ENCODE data around the gene MCCC2. TPM values are rescaled to one million over a fixed set of nuclear protein-coding genes. Genes with fewer than 3 reads are reported as not detected.

MCCC2 gene
- total RNA-seq, 2 experiments from 2014 or later = 34.7 to 61.2 TPM

DNA sequence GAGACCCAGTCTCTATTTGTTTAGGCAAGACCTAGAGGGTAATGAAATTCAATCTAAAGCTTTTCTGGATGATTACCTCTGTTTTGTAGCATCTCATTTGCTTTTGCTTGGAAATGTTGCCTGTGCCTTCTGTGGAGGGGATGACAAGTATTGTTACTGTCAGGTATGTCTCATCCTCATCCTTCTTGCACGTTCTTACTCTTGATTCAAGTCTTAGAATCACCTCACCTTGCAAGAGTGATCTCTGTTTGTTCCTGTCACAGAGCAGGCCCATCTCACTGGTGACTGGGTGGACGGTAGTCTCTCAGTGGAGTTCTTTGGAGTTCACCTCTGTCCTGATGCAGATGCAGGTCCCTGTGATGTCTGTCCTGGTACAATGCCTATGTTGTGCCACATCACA, 33.5 kb downstream of the MCCC2 start:
- no peak for DNase-seq (ENCODE audit: low spot score)
- TF ChIP-seq CTCF (conservative IDR thresholded peaks at IDR 0.05; ENCODE audit: low read length) = no peak
- TF ChIP-seq EZH2phosphoT487 (IDR thresholded peaks at IDR 0.05; ENCODE audit: borderline replicate concordance, low read depth, low read length) = no peak
- no peaks in the 10 kb centered on the region for H3K9me3 ChIP-seq (ENCODE audit: low read length)
- no TSS peak for BruUV-seq (replicated peaks)
- H3K4me2 ChIP-seq (ENCODE audit: low read length) = no peak overlapping the region
- H3K27ac ChIP-seq (ENCODE audit: low read depth, low read length, poor library complexity, severe bottlenecking) = no peak overlapping the region
- no peaks in the 10 kb centered on the region for H4K20me1 ChIP-seq (ENCODE audit: insufficient read depth, low read length)
- ChIA-PET POLR2A (no interaction called here), CTCF (ENCODE audit: unreplicated experiment) (interaction anchor here (0.5 kb wide), 1 partner anchor 688 kb away, joined by 3 read pairs; no protein-coding TSS in a partner anchor)
- no peaks in the 10 kb centered on the region for H3K79me2 ChIP-seq (ENCODE audit: insufficient read depth, low read depth, low read length)
- peaks cover 33% of the 10 kb centered on the region for H3K36me3 ChIP-seq (ENCODE audit: insufficient read depth, low read length)
- no peaks in the 10 kb centered on the region for H3K4me1 ChIP-seq (ENCODE audit: insufficient read depth, low read length, poor library complexity, severe bottlenecking)
- no peak overlapping the region for H2AFZ ChIP-seq (ENCODE audit: low read length)
- H3K9me2 ChIP-seq (ENCODE audit: insufficient read depth, low read length) = no peaks in the 10 kb centered on the region
- intact Hi-C loops (cut with micrococcal nuclease; ENCODE audit: unreplicated experiment) = no loop called here
- no peak overlapping the region for H3K4me3 ChIP-seq (ENCODE audit: low read depth, low read length, poor library complexity, severe bottlenecking)

DNA sequence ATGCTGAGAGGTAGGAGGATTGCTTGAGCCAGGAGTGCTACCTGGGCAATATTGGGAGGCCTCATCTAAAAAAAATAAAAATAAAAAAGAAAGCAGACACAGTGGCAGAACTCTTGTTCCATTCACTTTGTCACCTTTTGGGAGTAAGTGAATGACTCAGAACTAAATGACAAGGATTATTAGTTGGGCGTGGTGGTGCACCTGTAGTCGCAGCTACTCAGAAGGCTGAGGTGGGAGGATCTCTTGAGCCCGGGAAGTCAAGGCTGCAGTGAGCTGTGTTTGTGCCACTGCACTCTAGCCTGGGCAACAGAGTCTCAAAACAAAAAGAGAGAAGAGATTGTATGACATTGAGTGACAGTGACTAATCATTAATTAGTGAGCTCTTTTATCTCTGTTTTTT, 34.1 kb downstream of the MCCC2 start:
- H3K4me2 ChIP-seq (ENCODE audit: low read length) = no peak overlapping the region
- H3K4me1 ChIP-seq (ENCODE audit: insufficient read depth, low read length, poor library complexity, severe bottlenecking) = no peaks in the 10 kb centered on the region
- H3K36me3 ChIP-seq (ENCODE audit: insufficient read depth, low read length) = peaks cover 31% of the 10 kb centered on the region
- H3K4me3 ChIP-seq (ENCODE audit: low read depth, low read length, poor library complexity, severe bottlenecking) = no peak overlapping the region
- H2AFZ ChIP-seq (ENCODE audit: low read length) = no peak overlapping the region
- ChIA-PET CTCF (ENCODE audit: unreplicated experiment) (no interaction called here), POLR2A (interaction anchor here (0.6 kb wide), 1 partner anchor 82 kb away, joined by 3 read pairs; no protein-coding TSS in a partner anchor)
- no peaks in the 10 kb centered on the region for H3K9me2 ChIP-seq (ENCODE audit: insufficient read depth, low read length)
- no peaks in the 10 kb centered on the region for H4K20me1 ChIP-seq (ENCODE audit: insufficient read depth, low read length)
- BruUV-seq (replicated peaks) = no TSS peak
- TF ChIP-seq CTCF (conservative IDR thresholded peaks at IDR 0.05; ENCODE audit: low read length) = no peak
- TF ChIP-seq EZH2phosphoT487 (IDR thresholded peaks at IDR 0.05; ENCODE audit: borderline replicate concordance, low read depth, low read length) = no peak
- no peaks in the 10 kb centered on the region for H3K79me2 ChIP-seq (ENCODE audit: insufficient read depth, low read depth, low read length)
- intact Hi-C loops (cut with micrococcal nuclease; ENCODE audit: unreplicated experiment) = no loop called here
- no peak for DNase-seq (ENCODE audit: low spot score)
- no peak overlapping the region for H3K27ac ChIP-seq (ENCODE audit: low read depth, low read length, poor library complexity, severe bottlenecking)
- no peaks in the 10 kb centered on the region for H3K9me3 ChIP-seq (ENCODE audit: low read length)

DNA sequence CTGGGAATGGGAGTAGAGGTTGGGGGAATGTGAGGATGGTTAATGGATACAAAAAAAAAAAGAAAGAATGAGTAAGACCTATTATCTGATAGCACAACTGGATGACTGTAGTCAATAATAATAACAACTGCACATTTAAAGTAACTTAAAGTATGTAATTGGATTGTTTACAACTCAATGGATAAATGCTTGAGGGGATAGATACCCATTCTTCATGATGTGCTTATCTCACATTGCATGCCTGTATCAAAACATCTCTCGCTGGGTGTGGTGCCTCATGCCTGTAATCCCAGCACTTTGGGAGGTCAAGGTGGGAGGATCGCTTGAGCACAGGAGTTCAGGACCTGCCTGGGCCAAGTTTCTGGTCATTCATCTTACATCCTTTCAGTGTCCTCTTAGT, 34.6 kb downstream of the MCCC2 start:
- intact Hi-C loops (cut with micrococcal nuclease; ENCODE audit: unreplicated experiment) = no loop called here
- POLR2A ChIA-PET = interaction anchor here (0.6 kb wide), 1 partner anchor 82 kb away, joined by 3 read pairs; no protein-coding TSS in a partner anchor

More for the DNA sequence above, 34.6 kb downstream of the MCCC2 start:
- DNase-seq (ENCODE audit: low spot score) = no peak
- no peaks in the 10 kb centered on the region for H3K9me2 ChIP-seq (ENCODE audit: insufficient read depth, low read length)
- no peak overlapping the region for H3K4me3 ChIP-seq (ENCODE audit: low read depth, low read length, poor library complexity, severe bottlenecking)
- H4K20me1 ChIP-seq (ENCODE audit: insufficient read depth, low read length) = no peaks in the 10 kb centered on the region
- no peak overlapping the region for H3K27ac ChIP-seq (ENCODE audit: low read depth, low read length, poor library complexity, severe bottlenecking)
- no peaks in the 10 kb centered on the region for H3K79me2 ChIP-seq (ENCODE audit: insufficient read depth, low read depth, low read length)
- CTCF ChIA-PET (ENCODE audit: unreplicated experiment) = no interaction called here
- H3K9me3 ChIP-seq (ENCODE audit: low read length) = no peaks in the 10 kb centered on the region
- no peak overlapping the region for H2AFZ ChIP-seq (ENCODE audit: low read length)
- TF ChIP-seq CTCF (conservative IDR thresholded peaks at IDR 0.05; ENCODE audit: low read length) (no peak), EZH2phosphoT487 (IDR thresholded peaks at IDR 0.05; ENCODE audit: borderline replicate concordance, low read depth, low read length) (no peak)
- no peaks in the 10 kb centered on the region for H3K4me1 ChIP-seq (ENCODE audit: insufficient read depth, low read length, poor library complexity, severe bottlenecking)
- BruUV-seq (replicated peaks) = no TSS peak
- H3K4me2 ChIP-seq (ENCODE audit: low read length) = no peak overlapping the region
- H3K36me3 ChIP-seq (ENCODE audit: insufficient read depth, low read length) = peaks cover 34% of the 10 kb centered on the region
